Measurements from ENCODE around the gene FTO. TPM values are rescaled to one million over a fixed set of nuclear protein-coding genes. Genes with fewer than 3 reads are reported as not detected.

Gene FTO
- total RNA-seq, 2 donors from 2014 or later, result 72.7 to 73.6 TPM

GRCh38 chr16:54086791-54087190 is 382.8 kb downstream of the FTO start:
- no peak for TF ChIP-seq CTCF (IDR thresholded peaks at IDR 0.05)
- TF ChIP-seq POLR2A (IDR thresholded peaks at IDR 0.05), result no peak
- TF ChIP-seq POLR2AphosphoS5 (IDR thresholded peaks at IDR 0.05), result no peak
- intact Hi-C loops (cut with DNase I), result no loop called here

GRCh38 chr16:54090602-54091001 is 386.6 kb downstream of the FTO start:
- Histone ChIP-seq H3K27ac (no peak overlapping the region), H3K36me3 (no peaks in the 10 kb centered on the region), H3K9me3 (no peaks in the 10 kb centered on the region), H3K4me3 (no peak overlapping the region), H3K4me1 (replicated peaks) (no peaks in the 10 kb centered on the region), H3K27me3 (replicated peaks; ENCODE audit: insufficient read depth) (no peaks in the 10 kb centered on the region)
- TF ChIP-seq POLR2AphosphoS5 (IDR thresholded peaks at IDR 0.05) (no peak), POLR2A (IDR thresholded peaks at IDR 0.05) (no peak), CTCF (IDR thresholded peaks at IDR 0.05) (no peak)
- DNase-seq (ENCODE audit: low spot score), result no peak
- intact Hi-C loops (cut with DNase I), result no loop called here
- 98% methylated on average over 6 of the region's 6 CpGs for WGBS

More at GRCh38 chr16:54086791-54087190, 382.8 kb downstream of the FTO start:
- Histone ChIP-seq H3K27ac (no peak overlapping the region), H3K9me3 (no peaks in the 10 kb centered on the region), H3K4me3 (no peak overlapping the region), H3K27me3 (replicated peaks; ENCODE audit: insufficient read depth) (no peaks in the 10 kb centered on the region), H3K36me3 (no peaks in the 10 kb centered on the region), H3K4me1 (replicated peaks) (no peaks in the 10 kb centered on the region)
- 85% methylated on average over 4 of the region's 4 CpGs for WGBS
- DNase-seq (ENCODE audit: low spot score), result no peak

- Histone ChIP-seq H3K4me1 (replicated peaks) (no peaks in the 10 kb centered on the region), H3K9me3 (no peaks in the 10 kb centered on the region), H3K27ac (no peak overlapping the region), H3K36me3 (no peaks in the 10 kb centered on the region), H3K4me3 (no peak overlapping the region), H3K27me3 (replicated peaks; ENCODE audit: insufficient read depth) (no peaks in the 10 kb centered on the region)
- DNase-seq (ENCODE audit: low spot score), result no peak
- 92% methylated on average over 13 of the region's 13 CpGs for WGBS
- TF ChIP-seq POLR2AphosphoS5 (IDR thresholded peaks at IDR 0.05) (no peak), CTCF (IDR thresholded peaks at IDR 0.05) (no peak), POLR2A (IDR thresholded peaks at IDR 0.05) (no peak)
- intact Hi-C loops (cut with DNase I), result no loop called here
These were observed 389.3 kb downstream of the FTO start for GRCh38 chr16:54093281-54093680.

- Histone ChIP-seq H3K27me3 (replicated peaks; ENCODE audit: insufficient read depth) (no peaks in the 10 kb centered on the region), H3K9me3 (no peaks in the 10 kb centered on the region), H3K27ac (no peak overlapping the region), H3K36me3 (no peaks in the 10 kb centered on the region), H3K4me1 (replicated peaks) (no peaks in the 10 kb centered on the region), H3K4me3 (no peak overlapping the region)
- intact Hi-C loops (cut with DNase I), result no loop called here
- no peak for DNase-seq (ENCODE audit: low spot score)
- TF ChIP-seq CTCF (IDR thresholded peaks at IDR 0.05) (no peak), POLR2A (IDR thresholded peaks at IDR 0.05) (no peak), POLR2AphosphoS5 (IDR thresholded peaks at IDR 0.05) (no peak)
- 80% methylated on average over 10 of the region's 10 CpGs for WGBS
These were observed 390.7 kb downstream of the FTO start for GRCh38 chr16:54094641-54095040.

- Histone ChIP-seq H3K36me3 (no peaks in the 10 kb centered on the region), H3K4me3 (no peak overlapping the region), H3K9me3 (no peaks in the 10 kb centered on the region), H3K27me3 (replicated peaks; ENCODE audit: insufficient read depth) (no peaks in the 10 kb centered on the region), H3K4me1 (replicated peaks) (no peaks in the 10 kb centered on the region), H3K27ac (no peak overlapping the region)
- DNase-seq (ENCODE audit: low spot score), result no peak
- intact Hi-C loops (cut with DNase I), result no loop called here
- WGBS, result 100% methylated on average over 2 of the region's 2 CpGs
- no peak for TF ChIP-seq CTCF (IDR thresholded peaks at IDR 0.05)
- no peak for TF ChIP-seq POLR2A (IDR thresholded peaks at IDR 0.05)
- TF ChIP-seq POLR2AphosphoS5 (IDR thresholded peaks at IDR 0.05), result no peak
These were observed 392.7 kb downstream of the FTO start for GRCh38 chr16:54096607-54097006.

All from prostate gland (tissue), 2 donors.